ENCODE results near the gene RBMS2.
"Not testable (repeated sequence)": the region's sequence is repeated elsewhere in the genome, so short reads cannot be mapped to it uniquely, and the experiment has no call there.

Gene RBMS2

DNA sequence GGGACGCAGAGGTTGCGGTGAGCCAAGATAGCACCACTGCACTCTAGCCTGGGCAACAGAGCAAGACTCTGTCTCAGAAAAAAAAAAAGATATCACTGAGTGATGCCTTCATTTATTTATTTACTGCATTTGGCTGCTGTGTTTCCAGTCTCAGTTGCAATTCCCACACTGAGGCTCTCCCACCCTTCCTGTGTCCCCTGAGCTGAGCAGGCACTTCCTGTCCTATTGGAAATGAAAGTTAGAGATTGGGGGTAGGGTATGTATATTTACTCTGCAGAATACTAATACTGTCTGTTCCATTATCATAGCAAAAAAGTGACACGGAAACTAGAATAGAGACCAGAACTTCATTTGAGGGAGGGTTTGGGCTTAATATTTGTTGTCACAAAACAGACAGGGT, 1.6 kb upstream of the RBMS2 start:
- no peak for DNase-seq

DNA sequence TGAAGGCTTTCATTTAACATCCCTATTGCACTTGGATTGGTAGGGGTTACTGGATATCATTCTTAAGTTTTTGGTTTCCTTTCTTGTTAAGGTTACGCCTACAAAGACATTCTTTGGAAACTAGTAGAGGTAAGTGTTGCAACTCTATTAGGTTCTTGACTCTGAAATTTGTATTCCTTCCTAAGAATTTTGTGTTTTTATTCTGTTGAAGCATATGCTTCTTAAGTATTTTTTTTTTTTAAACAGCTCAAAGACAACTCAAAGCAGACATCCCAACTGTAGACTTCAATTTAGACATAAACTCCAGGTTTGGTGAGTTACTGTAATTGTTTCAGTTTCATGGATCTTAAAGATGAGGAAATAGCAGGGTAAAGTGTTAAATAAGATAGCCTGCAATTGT, 1.1 kb upstream of the RBMS2 start:
- DNase-seq = no peak

DNA sequence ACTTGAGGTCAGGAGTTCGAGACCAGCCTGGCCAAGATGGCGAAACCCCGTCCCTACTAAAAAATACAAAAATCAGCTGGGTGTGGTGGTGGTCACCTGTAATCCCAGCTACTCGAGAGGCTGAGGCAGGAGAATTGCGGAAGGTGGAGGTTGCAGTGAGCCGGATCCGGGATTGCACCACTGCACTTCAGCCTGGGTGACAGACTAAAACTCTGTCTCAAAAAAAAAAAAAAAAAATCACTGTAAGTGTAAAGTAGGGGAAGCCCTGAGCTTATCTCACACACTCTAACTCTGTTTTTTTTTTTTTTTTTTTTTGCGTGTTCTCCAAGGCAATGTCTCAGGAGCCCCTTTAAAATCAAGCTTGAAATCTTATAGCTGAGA, 421 bp upstream of the RBMS2 start:
- no peak for DNase-seq

DNA sequence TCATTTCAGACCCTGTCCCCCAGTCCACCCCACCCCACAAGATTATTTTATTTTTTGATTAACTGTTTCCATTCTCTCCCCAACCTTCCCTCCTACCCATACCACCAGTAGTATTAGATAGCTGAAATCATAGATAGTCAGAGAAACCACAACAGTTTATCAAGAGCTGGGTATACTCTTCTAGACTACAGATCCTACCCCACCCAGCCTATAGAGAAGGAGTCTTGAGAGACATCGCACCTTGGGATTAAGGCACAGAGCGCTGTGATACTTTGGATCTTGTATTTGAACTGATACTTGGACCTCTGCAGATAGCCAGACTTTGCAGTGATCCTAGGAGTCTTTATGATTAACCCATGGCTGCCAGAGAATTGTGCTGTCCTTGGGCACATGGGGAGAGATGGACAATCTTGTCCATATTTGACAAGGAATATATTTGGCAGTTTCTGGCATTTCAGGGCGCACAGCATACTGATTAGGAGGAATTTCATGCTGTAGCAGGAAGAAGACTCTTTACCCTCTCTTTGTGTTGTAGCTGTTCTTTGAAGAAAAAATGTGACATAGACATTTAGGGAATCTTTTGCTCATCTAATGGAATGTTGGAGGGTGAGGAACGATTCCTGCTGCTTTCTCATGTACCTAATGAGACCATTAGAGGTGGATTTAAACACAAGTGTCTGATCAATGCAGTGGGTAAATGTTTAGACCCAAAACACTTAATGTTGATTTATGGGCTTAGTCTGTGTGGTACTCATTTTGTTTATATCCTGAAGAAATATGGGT, 982 bp downstream of the RBMS2 start:
- DNase-seq = no peak

DNA sequence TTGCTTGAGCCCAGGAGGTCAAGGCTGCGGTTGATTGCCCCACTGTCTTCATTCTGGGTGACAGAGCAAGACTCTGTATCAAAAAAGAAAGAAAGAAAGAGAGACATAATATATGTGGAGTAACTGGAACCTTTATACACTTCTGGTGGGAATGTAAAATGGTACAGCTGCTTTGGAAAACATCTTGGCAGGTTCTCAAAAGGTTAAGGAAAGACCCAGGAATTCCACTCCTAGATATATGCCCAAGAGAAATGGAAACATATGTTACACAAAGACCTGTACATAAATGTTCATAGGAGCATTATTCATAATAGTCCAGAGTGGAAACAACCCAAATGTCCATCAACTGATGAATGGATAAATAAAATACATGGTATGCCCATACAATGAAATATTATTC, 7.2 kb downstream of the RBMS2 start:
- DNase-seq = no peak

DNA sequence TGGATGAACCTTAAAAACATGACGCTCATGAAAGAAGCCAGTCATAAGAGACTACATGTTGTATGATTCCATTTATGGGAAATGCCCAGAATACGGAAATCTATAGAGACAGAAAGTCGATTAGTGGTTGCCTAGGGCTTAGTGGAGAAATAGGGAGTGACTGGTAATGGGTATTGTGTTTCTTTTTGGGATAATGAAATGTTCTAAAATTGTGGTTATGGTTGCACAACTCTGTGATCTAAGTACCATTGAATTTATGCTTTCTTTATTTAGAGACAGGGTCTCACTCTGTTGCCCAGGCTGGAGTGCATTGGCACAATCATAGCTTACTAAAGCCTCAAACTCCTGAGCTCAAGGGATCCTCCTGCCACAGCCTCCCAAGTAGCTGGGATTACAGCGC, 8.0 kb downstream of the RBMS2 start:
- no peak for DNase-seq

DNA sequence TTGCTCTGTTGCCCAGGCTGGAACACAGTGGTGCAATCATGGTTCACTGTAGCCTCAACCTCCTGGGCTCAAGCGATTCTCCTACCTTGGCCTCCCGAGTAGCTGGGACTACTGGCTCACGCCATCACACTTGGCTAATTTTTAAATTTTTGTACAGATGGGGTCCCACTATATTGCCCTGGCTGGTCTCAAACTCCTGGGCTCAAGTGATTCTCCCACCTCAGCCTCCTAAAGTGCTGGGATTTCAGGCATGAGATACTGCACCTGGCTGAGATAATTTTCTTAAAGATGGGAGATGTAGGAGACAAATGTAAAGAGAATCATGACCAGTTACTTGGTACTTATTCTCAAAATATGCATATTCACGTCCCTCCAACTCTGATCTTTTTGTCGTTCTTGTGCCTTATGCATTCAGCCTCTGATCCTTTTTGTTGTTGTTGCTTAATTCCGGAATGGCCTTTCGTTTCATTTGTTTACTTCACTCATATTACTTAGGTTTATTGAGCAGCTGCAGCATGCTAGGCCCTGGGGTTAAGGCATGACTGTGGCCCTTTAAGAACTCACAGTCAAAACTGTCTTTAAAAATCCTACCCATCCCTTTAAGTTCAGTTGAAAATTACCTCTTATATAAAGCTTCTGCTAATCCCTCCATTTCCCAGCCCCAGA, 8.9 kb downstream of the RBMS2 start:
- no peak for DNase-seq

DNA sequence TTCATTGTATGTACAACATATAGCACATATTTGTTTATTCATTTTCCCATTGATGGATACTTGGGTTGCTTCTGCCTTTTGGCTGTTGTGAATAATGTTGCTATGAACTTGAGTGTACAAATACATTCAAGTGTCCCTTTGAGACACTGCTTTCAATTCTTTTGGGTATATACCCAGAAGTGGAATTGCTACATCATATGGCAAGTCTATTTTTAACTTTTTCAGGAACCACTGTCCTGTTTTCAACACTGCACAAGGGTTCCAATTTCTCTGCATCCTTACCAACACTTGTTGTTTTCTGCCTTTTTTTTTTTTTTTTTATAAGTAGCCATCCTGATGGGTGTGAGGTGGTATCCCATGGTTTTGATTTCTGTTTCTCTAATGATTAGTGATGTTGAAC, 15.9 kb downstream of the RBMS2 start:
- no peak for DNase-seq

DNA sequence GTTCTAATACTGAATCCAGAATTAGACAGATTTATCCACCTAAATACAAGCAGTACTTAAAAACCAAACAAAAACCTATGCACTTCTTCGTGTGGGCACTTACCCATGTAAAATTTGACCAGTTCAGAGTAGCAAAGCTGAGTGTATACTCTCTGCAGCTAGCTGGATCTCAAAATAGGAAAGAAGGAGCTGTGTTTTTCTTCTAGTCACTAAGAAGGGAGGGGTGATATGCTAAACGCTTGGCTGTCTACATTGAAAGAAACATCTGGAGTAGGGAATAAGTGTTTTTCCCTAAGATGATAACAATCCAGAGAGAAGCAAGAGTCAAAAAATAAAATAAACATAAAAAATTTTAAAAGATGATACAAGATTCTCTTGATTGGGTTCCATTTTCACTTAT, 20.0 kb downstream of the RBMS2 start:
- DNase-seq = no peak

DNA sequence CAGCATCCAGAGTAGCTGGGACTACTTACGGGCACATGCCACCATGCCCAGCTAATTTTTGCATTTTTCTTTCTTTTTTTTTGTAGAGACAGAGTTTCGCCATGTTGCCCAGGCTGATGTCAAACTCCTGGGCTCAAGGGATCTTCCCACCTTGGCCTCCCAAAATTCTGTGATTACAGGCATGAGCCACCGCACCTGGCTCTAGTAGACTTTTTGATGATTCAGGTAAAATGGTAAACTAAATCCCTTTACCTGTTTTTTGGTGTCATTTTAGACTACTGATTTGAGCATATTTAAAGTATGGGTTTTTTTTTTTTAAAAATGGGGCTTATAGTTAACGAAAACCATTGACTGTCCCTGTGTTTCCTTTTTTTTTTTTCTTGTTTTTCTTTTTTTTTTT, 20.5 kb downstream of the RBMS2 start:
- DNase-seq = no peak

DNA sequence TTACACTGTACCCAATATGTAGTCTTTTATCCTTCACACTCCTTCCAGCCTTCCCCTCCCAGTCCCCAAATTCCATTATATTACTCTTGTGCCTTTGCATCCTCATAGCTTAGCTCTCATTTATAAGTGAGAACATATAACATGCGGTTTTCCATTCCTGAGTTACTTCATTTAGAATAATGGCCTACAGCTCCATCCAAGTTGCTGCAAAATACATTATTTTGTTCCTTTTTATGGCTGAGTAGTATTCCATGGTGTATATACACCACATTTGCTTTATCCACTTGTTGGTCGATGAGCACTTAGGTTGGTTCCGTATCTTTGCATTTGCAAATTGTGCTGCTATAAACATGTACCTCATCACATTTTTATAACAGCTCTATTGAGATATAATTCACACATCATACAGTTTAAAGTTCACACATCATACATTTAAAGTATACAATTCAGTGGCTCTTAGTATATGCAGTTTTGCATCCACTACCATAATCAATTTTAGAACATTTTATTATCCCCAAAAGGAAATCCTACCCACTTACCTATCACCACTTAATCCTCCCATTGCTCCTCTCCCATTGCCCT, 23.5 kb downstream of the RBMS2 start:
- DNase-seq = no peak

DNA sequence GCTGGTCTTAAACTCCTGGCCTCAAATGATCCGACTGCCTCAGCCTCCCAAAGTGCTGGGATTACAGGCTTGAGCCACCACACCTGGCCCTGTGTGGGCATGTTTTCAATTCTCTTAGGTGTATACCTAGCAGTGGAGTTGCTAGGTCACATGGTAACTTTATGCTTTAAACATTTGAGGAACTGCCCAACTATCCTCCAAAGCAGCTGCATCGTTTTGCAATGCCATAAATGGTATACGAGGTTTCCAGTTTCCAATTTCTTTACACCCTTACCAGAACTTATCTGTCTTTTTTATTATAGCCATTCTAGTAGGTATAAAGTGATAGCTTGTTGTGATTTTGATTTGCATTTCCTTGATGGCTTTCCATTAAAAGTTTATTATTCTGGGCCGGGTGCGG, 25.1 kb downstream of the RBMS2 start:
- DNase-seq = no peak

DNA sequence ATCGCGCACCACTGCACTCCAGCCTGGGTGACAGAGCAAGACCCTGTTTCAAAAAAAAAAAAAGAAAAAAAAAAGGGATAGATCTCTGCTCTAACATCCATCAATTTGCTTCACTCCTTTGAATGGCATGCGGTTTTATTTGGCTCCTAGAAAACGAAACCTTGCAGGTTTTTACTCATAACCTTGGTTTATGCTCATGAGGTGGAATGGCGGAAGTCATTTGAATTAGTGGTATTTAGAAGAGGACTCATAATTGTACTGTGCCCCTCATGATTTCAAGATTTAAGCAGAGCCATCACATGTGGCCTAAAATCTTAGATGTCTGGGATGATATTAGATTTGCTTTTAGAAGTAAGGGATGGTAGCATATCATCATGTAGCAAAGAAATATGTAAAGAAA, 29.4 kb downstream of the RBMS2 start:
- peak; percentile 15 for DNase-seq

DNA sequence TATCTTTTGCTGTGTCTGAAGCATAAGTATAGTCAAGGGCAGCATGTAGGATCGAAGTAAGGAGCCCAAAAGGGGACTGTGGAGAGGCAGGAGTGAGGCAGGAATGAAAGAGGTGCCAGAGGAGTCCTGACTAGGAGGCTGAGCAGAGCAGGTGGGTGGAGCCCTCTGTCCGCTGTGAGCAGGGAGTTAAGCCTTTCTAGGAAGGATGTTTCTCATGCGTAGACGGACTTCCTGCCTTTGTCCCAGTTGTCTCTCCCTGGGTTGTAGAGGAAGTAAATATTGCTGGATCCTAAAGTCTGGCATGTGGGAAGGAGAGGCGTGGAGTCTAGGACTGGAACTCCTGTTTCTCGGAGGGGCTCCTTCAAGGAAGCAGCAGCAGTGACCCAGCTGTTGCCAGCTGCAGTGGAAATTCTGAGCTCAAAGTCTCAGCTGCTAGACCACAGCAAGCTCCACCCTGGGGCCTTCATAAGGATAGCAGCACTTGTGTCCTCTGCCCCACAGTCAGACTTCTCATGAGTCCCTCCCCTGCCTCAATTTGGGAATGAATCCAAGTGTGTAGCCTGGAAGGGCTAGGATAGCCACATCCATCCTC, 44.0 kb downstream of the RBMS2 start:
- peak; percentile 38 for DNase-seq

DNA sequence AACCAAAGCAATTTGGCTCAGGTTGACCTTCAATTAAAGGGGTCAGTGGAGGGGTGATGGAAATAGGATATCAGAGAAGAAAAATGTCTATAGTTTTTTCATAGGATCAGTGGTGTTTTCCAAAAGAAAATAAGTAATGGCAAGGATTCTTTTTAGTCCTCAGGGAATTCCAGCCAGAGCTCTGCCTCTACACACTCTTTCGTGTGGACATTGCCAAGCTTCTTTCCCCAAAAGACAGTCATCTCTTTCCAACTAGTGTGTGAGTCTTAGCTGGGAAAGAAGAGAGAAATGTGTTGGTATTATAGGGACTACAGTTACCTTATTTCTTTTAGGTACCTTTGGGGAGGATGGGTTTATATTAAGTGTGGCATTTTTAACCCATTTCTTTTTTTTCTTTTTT, 46.5 kb downstream of the RBMS2 start:
- DNase-seq = no peak

DNA sequence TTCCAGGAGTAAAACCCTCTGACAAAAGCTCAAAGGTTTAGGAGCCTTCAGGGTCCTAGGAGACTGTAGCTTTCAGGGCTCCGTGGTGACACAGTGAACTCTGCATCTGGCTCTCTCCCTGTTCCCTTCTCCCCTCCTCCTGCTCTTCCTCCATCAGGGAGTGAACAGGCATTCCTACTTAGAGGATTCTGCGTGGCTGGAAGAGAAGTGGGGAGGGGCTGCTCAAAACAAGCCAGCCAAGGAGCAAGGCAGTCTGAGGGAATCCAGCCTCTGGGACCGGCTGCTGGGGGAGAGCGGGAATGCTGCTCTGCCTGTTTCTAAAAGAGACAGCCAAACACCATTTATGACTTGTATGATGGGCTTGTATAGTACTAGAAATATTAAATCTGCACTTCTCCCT, 49.5 kb downstream of the RBMS2 start:
- no peak for DNase-seq

DNA sequence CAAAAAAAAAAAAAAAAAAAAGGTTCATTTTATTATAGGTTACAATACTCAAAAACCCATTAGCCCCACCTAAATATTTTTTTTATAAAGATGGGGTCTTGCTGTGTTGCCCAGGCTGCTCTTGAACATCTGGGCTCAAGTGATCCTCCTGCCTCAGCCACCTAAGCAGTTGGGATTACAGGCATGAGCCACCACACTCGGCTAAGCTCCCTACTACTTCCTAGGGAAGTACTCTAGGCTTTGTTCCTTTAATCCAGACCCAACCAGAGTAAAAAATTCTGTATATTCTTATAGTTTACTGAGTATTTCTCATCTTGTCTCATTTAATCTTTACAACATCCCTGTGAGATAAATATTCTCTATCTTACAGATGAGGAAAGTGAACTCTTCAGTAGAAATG, 50.7 kb downstream of the RBMS2 start:
- no peak for DNase-seq

DNA sequence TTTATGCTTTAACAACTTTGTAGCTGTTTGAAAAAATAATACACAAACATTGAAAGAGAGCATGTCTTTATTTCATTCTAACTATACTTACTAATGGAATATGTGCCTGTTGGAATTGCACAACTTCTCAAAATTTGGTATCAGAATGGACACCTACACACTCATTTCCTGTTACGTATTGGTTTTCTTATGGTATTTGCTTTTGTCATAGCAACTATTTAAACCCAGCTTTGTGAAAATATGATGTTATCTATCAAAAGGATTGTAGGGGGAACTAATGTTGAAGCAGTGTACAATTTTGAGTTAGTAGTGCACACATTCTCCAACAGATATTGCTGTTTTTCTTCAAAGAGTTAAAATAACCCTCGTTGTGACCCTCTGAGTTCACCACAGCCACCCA, 52.6 kb downstream of the RBMS2 start:
- DNase-seq = no peak

DNA sequence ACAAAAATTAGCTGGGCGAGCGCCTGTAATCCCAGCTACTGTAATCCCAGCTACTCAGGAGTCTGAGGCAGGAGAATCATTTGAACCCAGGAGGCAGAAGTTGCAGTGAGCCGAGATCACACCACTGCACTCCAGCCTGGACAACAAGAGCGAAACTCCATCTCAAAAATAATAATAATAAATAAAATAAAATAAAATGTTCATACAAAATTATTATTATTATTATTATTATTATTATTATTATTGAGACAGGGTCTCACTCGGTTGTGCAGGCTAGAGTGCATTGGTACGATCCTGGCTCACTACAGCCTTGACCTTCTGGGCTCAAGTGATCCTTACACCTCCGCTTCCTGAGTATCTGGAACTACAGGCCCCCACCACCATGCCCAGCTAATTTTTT, 55.6 kb downstream of the RBMS2 start:
- DNase-seq = not testable (repeated sequence)

DNA sequence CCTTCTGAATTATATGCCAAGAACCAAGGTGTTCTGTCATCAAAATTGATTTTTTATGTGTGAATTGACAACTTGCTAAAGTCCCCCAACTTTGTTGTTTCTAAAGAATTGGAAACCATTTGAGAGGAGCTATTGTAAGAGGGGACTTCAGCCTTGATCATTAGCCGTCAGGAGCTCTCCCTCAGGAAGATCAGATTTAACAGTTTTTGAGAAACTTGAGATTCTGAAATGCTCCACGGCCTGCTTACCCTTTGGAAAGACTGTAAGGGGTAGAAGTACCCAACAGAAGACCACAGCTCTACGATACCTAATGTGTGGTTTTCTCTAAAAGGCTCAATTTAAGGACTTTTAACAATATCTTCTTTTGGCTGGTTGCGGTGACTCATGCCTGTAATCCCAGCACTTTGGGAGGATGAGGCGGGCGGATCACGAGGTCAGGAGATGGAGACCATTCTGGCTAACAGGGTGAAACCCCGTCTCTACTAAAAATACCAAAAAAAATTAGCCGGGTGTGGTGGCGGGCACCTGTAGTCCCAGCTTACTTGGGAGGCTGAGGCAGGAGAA, 57.4 kb downstream of the RBMS2 start:
- DNase-seq = no peak

DNA sequence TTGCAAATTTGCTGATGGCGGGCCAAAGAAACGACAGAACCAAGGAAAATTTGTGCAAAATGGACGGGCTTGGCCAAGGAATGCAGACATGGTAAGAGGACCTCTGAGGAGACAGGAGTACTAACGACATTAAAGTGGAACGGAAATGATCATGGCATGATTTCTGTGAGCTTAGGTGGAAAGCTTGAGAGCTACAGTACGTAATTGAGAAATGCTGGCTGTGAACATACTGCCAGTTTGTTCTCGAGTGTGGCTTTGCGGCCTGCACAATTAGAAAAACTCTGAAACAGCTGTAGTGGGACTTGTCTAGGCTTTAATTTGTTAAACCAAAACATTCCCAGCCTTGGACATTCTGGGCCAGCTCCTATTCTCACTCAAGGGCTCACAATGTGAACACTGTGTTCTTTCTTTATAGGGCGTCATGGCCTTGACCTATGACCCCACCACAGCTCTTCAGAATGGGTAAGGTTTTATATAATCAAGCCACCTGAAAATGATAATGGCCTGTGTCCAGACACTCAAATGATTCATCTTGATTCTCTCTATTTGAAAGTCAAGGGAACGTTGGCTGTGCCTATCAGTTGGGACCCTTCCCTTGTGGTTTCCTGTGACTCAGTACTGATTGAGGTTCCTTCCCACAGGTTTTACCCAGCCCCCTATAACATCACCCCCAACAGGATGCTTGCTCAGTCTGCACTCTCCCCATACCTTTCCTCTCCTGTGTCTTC, 60.0 kb downstream of the RBMS2 start:
- peak; percentile 80 for DNase-seq

DNA sequence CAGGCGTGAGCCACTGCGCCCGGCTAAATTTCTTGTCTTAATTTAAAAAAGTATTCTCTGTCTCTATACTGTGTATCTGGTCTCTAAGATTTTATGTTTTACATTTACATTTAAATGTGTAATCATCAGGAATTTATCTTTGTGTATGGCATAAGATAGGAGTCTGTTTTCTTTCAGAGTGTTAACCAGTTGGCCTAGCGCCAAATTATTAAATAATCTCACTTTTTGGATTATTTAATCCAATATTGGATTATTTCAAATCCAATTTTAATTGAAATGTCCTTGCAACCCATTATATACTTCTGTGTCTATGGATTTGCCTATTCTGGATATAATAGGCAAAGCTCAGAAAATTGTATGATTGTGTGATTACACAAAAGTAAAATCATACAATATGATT, 63.5 kb downstream of the RBMS2 start:
- no peak for DNase-seq

DNA sequence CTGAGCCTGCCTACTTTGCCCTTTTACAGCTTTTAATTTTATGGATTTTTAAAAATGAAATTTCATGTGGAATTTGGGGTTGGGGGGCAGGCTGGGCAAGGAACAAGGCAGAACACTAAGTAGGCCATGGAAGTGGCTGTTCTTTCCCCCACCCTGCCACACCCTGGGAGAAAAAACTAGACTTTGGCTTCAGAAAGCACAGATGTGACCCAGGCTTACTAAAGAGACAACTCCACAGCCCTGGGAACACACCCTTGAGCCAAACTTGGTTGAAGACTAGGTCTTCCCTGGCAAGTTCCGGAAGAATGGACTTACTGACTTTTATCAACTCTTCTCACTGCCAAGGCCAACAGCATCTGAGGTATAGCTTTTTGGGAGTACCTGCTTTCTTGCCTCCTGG, 68.2 kb downstream of the RBMS2 start:
- DNase-seq = no peak

Data from activated CD4-positive, alpha-beta T cell treated with anti-CD3 and anti-CD28 coated beads, Interleukin-10, Interleukin-2, amounts not matched to agents 100 ng/mL and 50 ng/mL, durations not matched to agents 16 hours and 8 hours (primary cell).